ENCODE data around the gene PSMD11.
A peak's percentile ranks its signal among the peaks of the same experiment; 100 is the strongest.
"Not testable (repeated sequence)": the region's sequence is repeated elsewhere in the genome, so short reads cannot be mapped to it uniquely, and the experiment has no call there.

The PSMD11 gene

GRCh38 chr17:32444301-32445073 lies at the start of gene PSMD11:
Gene PSMD11, plus strand, starts transcription at chr17:32444510. Its CDS starts 14 bp downstream, at chr17:32444524.
- DNase-seq = peak; percentile 96

- no peak for DNase-seq
Observed at GRCh38 chr17:32396343-32396742, 48.0 kb upstream of the PSMD11 start.

DNA sequence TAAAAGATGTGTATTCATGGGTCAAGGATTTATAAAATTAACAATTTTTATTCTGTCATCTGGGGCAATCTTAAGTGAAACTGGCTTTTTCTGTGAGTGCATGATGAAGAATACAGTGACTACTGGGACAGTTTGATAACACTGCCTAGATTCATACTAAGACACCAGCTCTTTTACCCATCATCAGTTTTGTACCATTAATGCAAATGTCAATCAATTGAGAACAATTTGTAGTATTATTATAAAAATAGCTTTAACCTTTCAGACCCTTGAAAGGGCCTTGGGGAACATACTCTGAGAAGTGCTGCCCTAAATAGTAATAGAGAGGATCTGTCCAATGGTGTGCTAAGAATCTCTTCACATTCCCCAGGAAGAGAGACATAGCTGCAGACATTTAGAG lies 45.4 kb upstream of the PSMD11 start:
- DNase-seq = no peak

DNA sequence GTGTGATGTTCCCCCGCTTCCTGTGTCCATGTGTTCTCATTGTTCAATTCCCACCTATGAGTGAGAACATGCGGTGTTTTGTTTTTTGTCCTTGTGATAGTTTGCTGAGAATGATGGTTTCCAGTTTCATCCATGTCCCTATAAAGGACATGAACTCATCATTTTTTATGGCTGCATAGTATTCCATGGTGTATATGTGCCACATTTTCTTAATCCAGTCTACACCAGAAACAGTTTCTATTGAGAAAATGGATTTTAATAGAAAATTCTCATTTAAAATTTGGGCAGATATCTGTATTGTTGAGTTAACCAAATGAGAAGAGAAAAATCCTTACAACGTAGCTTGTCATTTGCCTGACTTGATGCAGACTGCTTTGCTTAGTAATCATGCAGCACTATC lies 34.2 kb upstream of the PSMD11 start:
- DNase-seq = not testable (repeated sequence)

GRCh38 chr17:32426894-32427293 lies 17.4 kb upstream of the PSMD11 start:
- no peak for DNase-seq

DNA sequence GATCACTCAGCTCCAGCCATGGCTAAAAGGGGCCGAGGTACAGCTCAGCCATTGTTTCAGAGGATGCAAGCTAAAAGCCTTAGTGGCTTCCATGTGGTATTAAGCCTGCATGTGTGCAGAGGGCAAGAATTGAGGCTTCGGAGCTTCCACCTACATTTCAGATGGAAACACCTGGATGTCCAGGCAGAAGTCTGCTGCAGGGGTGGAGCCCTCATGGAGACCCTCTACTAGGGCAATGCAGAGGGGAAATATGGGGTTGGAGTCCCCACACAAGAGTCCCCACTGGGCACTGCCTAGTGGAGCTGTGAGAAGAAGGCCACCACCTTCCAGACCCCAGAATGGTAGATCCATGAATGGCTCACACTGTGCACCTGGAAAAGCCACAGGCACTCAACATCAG lies 14.7 kb upstream of the PSMD11 start:
- DNase-seq = no peak

GRCh38 chr17:32440722-32441121 lies 3.6 kb upstream of the PSMD11 start:
- no peak for DNase-seq

GRCh38 chr17:32441886-32442285 lies 2.4 kb upstream of the PSMD11 start:
- no peak for DNase-seq

- DNase-seq = no peak
Observed at GRCh38 chr17:32443827-32444300, 446 bp upstream of the PSMD11 start.

- peak; percentile 55 for DNase-seq
Observed at GRCh38 chr17:32445074-32445415, 735 bp downstream of the PSMD11 start.

- DNase-seq = no peak
Observed at GRCh38 chr17:32445497-32445896, 1.2 kb downstream of the PSMD11 start.

DNA sequence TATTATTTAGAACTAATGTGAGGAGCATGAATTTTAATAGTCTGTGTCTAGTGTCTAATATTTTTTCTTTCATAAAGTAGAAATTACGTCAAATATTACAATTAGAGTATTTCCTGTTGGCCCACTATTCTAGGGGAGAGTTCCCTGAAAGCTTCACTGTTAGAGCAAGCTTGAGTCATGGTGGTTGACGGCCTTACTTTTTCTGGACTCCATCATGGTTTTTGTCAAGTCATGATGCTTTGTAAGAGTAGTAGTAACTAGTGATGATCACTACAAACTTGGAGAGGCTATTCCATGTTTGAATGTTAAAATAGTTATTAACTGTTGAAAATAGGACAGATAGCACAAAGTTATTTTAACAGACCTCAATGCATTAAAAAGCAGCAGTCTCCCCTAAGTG lies 1.7 kb downstream of the PSMD11 start:
- DNase-seq = peak; percentile 23

GRCh38 chr17:32446949-32447348 lies 2.6 kb downstream of the PSMD11 start:
- no peak for DNase-seq

GRCh38 chr17:32449963-32450362 lies 5.7 kb downstream of the PSMD11 start:
- no peak for DNase-seq

DNA sequence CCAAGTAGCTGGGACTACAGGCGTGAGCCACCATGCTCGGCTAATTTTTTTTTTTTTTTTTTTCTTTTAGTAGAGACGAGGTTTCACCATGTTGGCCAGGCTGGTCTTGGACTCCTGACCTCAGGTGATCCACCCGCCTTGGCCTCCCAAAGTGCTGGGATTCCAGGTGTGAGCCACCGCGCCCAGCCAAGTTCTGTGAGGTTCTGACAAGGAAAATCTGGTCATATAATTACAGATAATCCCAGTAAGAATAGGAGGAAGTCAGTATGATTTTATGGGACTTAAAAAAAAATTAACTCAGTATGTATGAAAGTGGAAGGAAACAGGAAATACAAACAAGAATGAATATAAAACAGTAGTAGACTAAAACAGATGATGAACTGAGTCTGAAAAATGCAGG lies 6.1 kb downstream of the PSMD11 start:
- DNase-seq = not testable (repeated sequence)

GRCh38 chr17:32451879-32452278 lies 7.6 kb downstream of the PSMD11 start:
- DNase-seq = no peak

- DNase-seq = no peak
Observed at GRCh38 chr17:32452281-32452680, 8.0 kb downstream of the PSMD11 start.

DNA sequence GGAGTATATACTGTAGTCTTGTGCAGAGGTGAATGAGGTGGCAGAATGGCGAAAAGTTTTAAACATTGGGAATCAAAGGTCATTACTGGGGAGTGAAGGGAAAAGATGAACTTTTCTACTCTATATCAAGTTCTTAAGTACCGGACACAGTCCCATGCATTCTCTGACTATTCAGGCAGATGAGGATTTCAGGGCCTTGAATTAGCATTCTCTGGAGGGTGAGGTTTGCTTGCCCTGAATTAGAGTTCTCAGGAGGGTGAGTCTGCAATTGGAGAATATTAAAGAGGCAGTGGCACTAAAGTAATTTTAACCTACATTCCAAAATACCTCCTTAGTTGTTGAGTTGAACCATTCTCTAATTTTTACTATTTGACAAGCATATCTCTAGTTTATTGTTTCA lies 9.1 kb downstream of the PSMD11 start:
- DNase-seq = no peak

DNA sequence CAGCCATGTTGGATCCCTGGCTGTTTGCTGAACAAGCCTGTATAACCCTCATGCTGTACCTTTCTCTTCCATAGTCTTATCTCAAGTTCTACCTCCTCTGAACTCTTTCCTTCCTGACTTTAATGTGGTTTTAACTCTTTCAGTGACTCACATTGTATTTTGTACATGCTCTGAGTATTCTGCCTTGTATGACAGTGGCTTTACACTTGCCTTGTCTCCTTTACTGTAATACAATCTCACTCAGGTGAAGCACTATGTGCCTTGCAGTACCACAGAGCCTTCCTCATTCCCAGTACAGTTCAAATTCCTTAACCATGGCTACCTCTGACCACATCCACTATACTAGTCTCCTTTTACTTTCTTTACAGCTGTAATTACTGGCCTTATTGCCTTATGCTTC lies 14.1 kb downstream of the PSMD11 start:
- no peak for DNase-seq

DNA sequence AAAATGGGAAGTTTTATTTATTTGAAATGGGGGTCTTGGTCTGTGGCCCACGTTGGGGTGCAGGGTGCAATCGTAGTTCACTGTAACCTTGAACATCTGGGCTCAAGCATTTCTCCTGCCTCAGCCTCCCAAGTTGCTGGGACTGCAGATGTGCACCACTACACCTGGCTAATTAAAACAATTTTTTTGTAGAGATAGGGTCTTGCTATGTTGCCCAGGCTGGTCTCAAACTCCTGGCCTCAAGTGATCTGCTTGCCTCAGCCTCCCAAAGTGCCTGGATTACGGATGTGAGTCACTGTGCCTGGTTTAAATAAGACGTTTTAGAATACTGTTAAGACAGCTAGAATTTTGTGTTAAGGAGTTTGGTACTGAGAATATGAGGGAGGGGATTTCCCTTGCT lies 15.7 kb downstream of the PSMD11 start:
- no peak for DNase-seq

GRCh38 chr17:32461498-32461852 lies 17.2 kb downstream of the PSMD11 start:
- no peak for DNase-seq

GRCh38 chr17:32461853-32462617 lies 17.7 kb downstream of the PSMD11 start:
- DNase-seq = peak; percentile 83

- DNase-seq = no peak
Observed at GRCh38 chr17:32463304-32463703, 19.0 kb downstream of the PSMD11 start.

GRCh38 chr17:32464374-32464773 lies 20.1 kb downstream of the PSMD11 start:
- no peak for DNase-seq

All from hematopoietic multipotent progenitor cell treated with erythropoietin and hydrocortisone succinate and interleukin-3 and kit ligand, for 8 days (in vitro differentiated cells).